HCT116 (cell line): ENCODE measurements around the gene DNAJB5.

Source experiments
- CTCF ChIP-seq, 3 experiments: fragments of 200-600 bp in 1 of 3; sonication (generic) in 1 of 3; IDR thresholded peaks in 2 of 3; conservative IDR thresholded peaks in 1 of 3; 2 replicates each; pipeline ENCODE4 v1.5.1; 2012 to 2017; ENCODE audit warnings: low read depth in 2 of 3, low read length in 2 of 3, antibody characterized with exemption in 1 of 3, borderline replicate concordance in 1 of 3, control low read depth in 1 of 3, mild to moderate bottlenecking in 1 of 3, mixed read lengths in 1 of 3, mixed run types in 1 of 3, moderate library complexity in 1 of 3; ENCODE audit not compliant: insufficient read depth in 1 of 3
- FOSL1 ChIP-seq: IDR thresholded peaks from 2 replicates; pipeline ENCODE4 v1.6.1; 2012; ENCODE audit warnings: low read depth
- POLR2A ChIP-seq: IDR thresholded peaks from 2 replicates; pipeline ENCODE4 v1.7.0; 2011; ENCODE audit warnings: borderline replicate concordance; ENCODE audit not compliant: insufficient read depth, insufficient read length; ENCODE audit errors: extremely low read depth
- POLR2AphosphoS5 ChIP-seq: IDR thresholded peaks from 2 replicates; pipeline ENCODE4 v1.6.1; 2011; ENCODE audit warnings: mild to moderate bottlenecking, low read depth, low read length, moderate library complexity
- SP1 ChIP-seq: IDR thresholded peaks from 2 replicates; pipeline ENCODE4 v1.6.1; 2012; ENCODE audit warnings: low read depth
- TCF7L2 ChIP-seq: IDR thresholded peaks from 2 replicates; pipeline ENCODE4 v1.7.0; 2011; ENCODE audit warnings: borderline replicate concordance, inconsistent platforms; ENCODE audit not compliant: insufficient read depth, insufficient read length; ENCODE audit errors: extremely low read depth
- ZNF274 ChIP-seq: fragments of 200-500 bp; sonication (Bioruptor generic); IDR thresholded peaks from 2 replicates; pipeline ENCODE4 v1.6.1; 2014; ENCODE audit warnings: mild to moderate bottlenecking, low read depth, low read length, inconsistent platforms

GRCh38 chr9:34989946-34990635 is 546 bp downstream of the DNAJB5 start:
- TF ChIP-seq CTCF (IDR thresholded peaks at IDR 0.05 in 2 of 3, conservative IDR thresholded peaks at IDR 0.05 in 1 of 3; ENCODE audit: borderline replicate concordance in 1 of 3, insufficient read depth in 1 of 3, low read depth in 2 of 3, low read length in 2 of 3) (no peak), TCF7L2 (no peak), FOSL1 (no peak), ZNF274 (no peak), SP1 (no peak), POLR2AphosphoS5 (no peak), POLR2A (no peak)
